ENCODE results near the gene TXLNA.

The TXLNA gene

GRCh38 chr1:32200226-32201010 lies 20.9 kb downstream of the TXLNA start, which contains the start of gene CCDC28B:
TSS of gene CCDC28B (plus strand) at chr1:32200595. CDS start at chr1:32201936, 1,341 bp downstream.
- Histone ChIP-seq H3K27me3 (ENCODE audit: insufficient read depth, low read length) (no peaks in the 10 kb centered on the region), H2AFZ (ENCODE audit: low read length) (no peak within 1 kb of the TSS; the same call in 1 of the 2 replicates), H3K4me1 (ENCODE audit: insufficient read depth, low read length, severe bottlenecking) (peaks cover 33% of the 10 kb centered on the region), H3F3A (ENCODE audit: insufficient read depth, low read length) (no peaks in the 10 kb centered on the region), H3K9me2 (ENCODE audit: low read depth, low read length) (no peaks in the 10 kb centered on the region), H3K4me2 (ENCODE audit: low read length) (peak within 1 kb of the TSS; percentile 87), H4K20me1 (ENCODE audit: insufficient read depth, low read length) (no peaks in the 10 kb centered on the region), H3K79me2 (ENCODE audit: insufficient read depth, low read length) (no peaks in the 10 kb centered on the region), H3K4me3 (ENCODE audit: low read depth, low read length, poor library complexity, severe bottlenecking) (peak within 1 kb of the TSS; percentile 73), H3K36me3 (ENCODE audit: insufficient read depth, low read length) (peaks cover 28% of the 10 kb centered on the region), H3K27ac (ENCODE audit: low read depth, low read length, poor library complexity, severe bottlenecking) (peak within 1 kb of the TSS; percentile 75), H3K9me3 (ENCODE audit: low read length) (no peaks in the 10 kb centered on the region), H3K9ac (ENCODE audit: low read length) (peak within 1 kb of the TSS; percentile 77)
- TF ChIP-seq CTCF (IDR thresholded peaks at IDR 0.05; ENCODE audit: low read length) = no peak
- no peak for TF ChIP-seq EZH2 (IDR thresholded peaks at IDR 0.05; ENCODE audit: borderline replicate concordance, low read length)

- Histone ChIP-seq H3K9ac (ENCODE audit: low read length) (peak overlapping the region; percentile 77), H3K4me3 (ENCODE audit: low read depth, low read length, poor library complexity, severe bottlenecking) (peak overlapping the region; percentile 73), H3K27me3 (ENCODE audit: insufficient read depth, low read length) (no peaks in the 10 kb centered on the region), H3K27ac (ENCODE audit: low read depth, low read length, poor library complexity, severe bottlenecking) (peak overlapping the region; percentile 75), H3K79me2 (ENCODE audit: insufficient read depth, low read length) (no peaks in the 10 kb centered on the region), H3K4me1 (ENCODE audit: insufficient read depth, low read length, severe bottlenecking) (peaks cover 37% of the 10 kb centered on the region), H3K4me2 (ENCODE audit: low read length) (peak overlapping the region; percentile 87), H3K9me2 (ENCODE audit: low read depth, low read length) (no peaks in the 10 kb centered on the region), H3K36me3 (ENCODE audit: insufficient read depth, low read length) (peaks cover 20% of the 10 kb centered on the region; the same call in 1 of the 2 replicates), H3K9me3 (ENCODE audit: low read length) (no peaks in the 10 kb centered on the region), H3F3A (ENCODE audit: insufficient read depth, low read length) (no peaks in the 10 kb centered on the region), H2AFZ (ENCODE audit: low read length) (no peak overlapping the region), H4K20me1 (ENCODE audit: insufficient read depth, low read length) (no peaks in the 10 kb centered on the region)
- TF ChIP-seq EZH2 (IDR thresholded peaks at IDR 0.05; ENCODE audit: borderline replicate concordance, low read length) = no peak
- no peak; the same call in 1 of the 2 replicates for TF ChIP-seq CTCF (IDR thresholded peaks at IDR 0.05; ENCODE audit: low read length)
Observed at GRCh38 chr1:32201011-32201855, 21.8 kb downstream of the TXLNA start.

- H4K20me1 ChIP-seq (ENCODE audit: insufficient read depth, low read length) = no peaks in the 10 kb centered on the region
- TF ChIP-seq EZH2 (IDR thresholded peaks at IDR 0.05; ENCODE audit: borderline replicate concordance, low read length) (no peak), CTCF (IDR thresholded peaks at IDR 0.05; ENCODE audit: low read length) (no peak)
- peak overlapping the region; percentile 93 for H3K4me2 ChIP-seq (ENCODE audit: low read length)
- H3F3A ChIP-seq (ENCODE audit: insufficient read depth, low read length) = no peaks in the 10 kb centered on the region
- peak overlapping the region; percentile 75 for H3K4me3 ChIP-seq (ENCODE audit: low read depth, low read length, poor library complexity, severe bottlenecking)
- peaks cover 35% of the 10 kb centered on the region for H3K4me1 ChIP-seq (ENCODE audit: insufficient read depth, low read length, severe bottlenecking)
- H3K27me3 ChIP-seq (ENCODE audit: insufficient read depth, low read length) = no peaks in the 10 kb centered on the region
- H3K36me3 ChIP-seq (ENCODE audit: insufficient read depth, low read length) = peaks cover 19% of the 10 kb centered on the region
- H3K79me2 ChIP-seq (ENCODE audit: insufficient read depth, low read length) = no peaks in the 10 kb centered on the region
- no peak overlapping the region for H2AFZ ChIP-seq (ENCODE audit: low read length)
- no peaks in the 10 kb centered on the region for H3K9me2 ChIP-seq (ENCODE audit: low read depth, low read length)
- H3K9ac ChIP-seq (ENCODE audit: low read length) = peak overlapping the region; percentile 84; the same call in 1 of the 2 replicates
- no peak overlapping the region for H3K27ac ChIP-seq (ENCODE audit: low read depth, low read length, poor library complexity, severe bottlenecking)
- no peaks in the 10 kb centered on the region for H3K9me3 ChIP-seq (ENCODE audit: low read length)
Observed at GRCh38 chr1:32204943-32205361, 25.5 kb downstream of the TXLNA start.

Measured in OCI-LY1 (cell line).